Anterior cingulate cortex (tissue), 58 donors: Measurements from ENCODE around the gene OR52H1.

ENCODE experiments used
- DNase-seq, 58 donors: peaks; one replicate each; lab custom pipeline; 2025; lab: John Stamatoyannopoulos, UW

The OR52H1 gene

GRCh38 chr11:5536482-5536881, 11.9 kb downstream of the OR52H1 start:
- no peak for DNase-seq

- no peak for DNase-seq
These were observed 14.3 kb downstream of the OR52H1 start for GRCh38 chr11:5534046-5534445.

- no peak for DNase-seq
These were observed 17.1 kb downstream of the OR52H1 start for GRCh38 chr11:5531053-5531831.

GRCh38 chr11:5528495-5528894, 19.8 kb downstream of the OR52H1 start:
- no peak for DNase-seq

GRCh38 chr11:5527716-5528115, 20.6 kb downstream of the OR52H1 start:
- no peak for DNase-seq

- DNase-seq = no peak
These were observed 23.6 kb downstream of the OR52H1 start for GRCh38 chr11:5524756-5525155.

GRCh38 chr11:5522308-5522707, 26.0 kb downstream of the OR52H1 start:
- no peak for DNase-seq

GRCh38 chr11:5521540-5521939, 26.8 kb downstream of the OR52H1 start:
- DNase-seq = no peak

GRCh38 chr11:5516599-5516998, 31.7 kb downstream of the OR52H1 start, which contains the start of gene UBQLNL:
UBQLNL (minus strand) TSS chr11:5516699; CDS start chr11:5516441, 258 bp downstream.
- DNase-seq = no peak

GRCh38 chr11:5514841-5515240, 33.5 kb downstream of the OR52H1 start:
- DNase-seq = no peak

GRCh38 chr11:5509803-5510202, 38.5 kb downstream of the OR52H1 start, which contains the start of gene UBQLN3:
UBQLN3 (minus strand) TSS chr11:5509957; CDS start chr11:5509558, 399 bp downstream.
- no peak for DNase-seq

- no peak for DNase-seq
These were observed 39.7 kb downstream of the OR52H1 start for GRCh38 chr11:5508605-5509004.

GRCh38 chr11:5507933-5508305, 40.4 kb downstream of the OR52H1 start:
- DNase-seq = no peak

- no peak for DNase-seq
These were observed 41.0 kb downstream of the OR52H1 start for GRCh38 chr11:5507177-5507932.

- no peak for DNase-seq
These were observed 42.8 kb downstream of the OR52H1 start for GRCh38 chr11:5505363-5506048.

GRCh38 chr11:5504403-5504921, 43.9 kb downstream of the OR52H1 start:
- no peak for DNase-seq

- no peak for DNase-seq
These were observed 47.9 kb downstream of the OR52H1 start for GRCh38 chr11:5500393-5500801.

GRCh38 chr11:5499671-5500070, 48.7 kb downstream of the OR52H1 start:
- no peak for DNase-seq
